Measurements from ENCODE around the gene SMKR1. TPM values are rescaled to one million over a fixed set of nuclear protein-coding genes. Genes with fewer than 3 reads are reported as not detected.

SMKR1 gene
- total RNA-seq, 2 donors from 2014 or later, result 3.4 TPM; not detected in 1

DNA sequence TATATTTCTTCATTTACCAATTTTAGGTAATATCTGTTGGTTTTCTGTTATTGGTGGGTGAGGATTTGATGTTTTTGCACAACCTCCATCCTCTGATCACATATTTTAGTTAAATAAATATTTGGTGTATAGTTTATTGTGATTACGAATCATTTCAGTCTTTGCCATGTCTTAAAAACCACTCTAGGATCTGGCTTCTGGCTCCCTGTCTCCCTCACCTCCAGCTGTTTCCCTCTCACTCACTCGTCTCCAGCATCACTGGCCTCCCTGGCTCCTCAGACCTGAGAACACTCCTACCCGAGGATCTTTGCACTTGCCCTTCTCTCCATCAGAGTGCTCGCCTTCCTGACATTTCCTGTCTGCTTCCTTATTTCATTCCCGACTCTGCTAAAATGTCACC, 58.5 kb downstream of the SMKR1 start:
- Histone ChIP-seq H3K9me3 (no peaks in the 10 kb centered on the region), H3K4me3 (no peak overlapping the region), H3K27ac (no peak overlapping the region), H3K27me3 (no peaks in the 10 kb centered on the region), H3K36me3 (replicated peaks in 1 of 2; ENCODE audit: insufficient read depth in 1 of 2, low read depth in 2 of 2) (no peaks in the 10 kb centered on the region), H3K4me1 (no peaks in the 10 kb centered on the region)
- no peak for TF ChIP-seq POLR2A (IDR thresholded peaks at IDR 0.05)
- TF ChIP-seq, protein P1, sequence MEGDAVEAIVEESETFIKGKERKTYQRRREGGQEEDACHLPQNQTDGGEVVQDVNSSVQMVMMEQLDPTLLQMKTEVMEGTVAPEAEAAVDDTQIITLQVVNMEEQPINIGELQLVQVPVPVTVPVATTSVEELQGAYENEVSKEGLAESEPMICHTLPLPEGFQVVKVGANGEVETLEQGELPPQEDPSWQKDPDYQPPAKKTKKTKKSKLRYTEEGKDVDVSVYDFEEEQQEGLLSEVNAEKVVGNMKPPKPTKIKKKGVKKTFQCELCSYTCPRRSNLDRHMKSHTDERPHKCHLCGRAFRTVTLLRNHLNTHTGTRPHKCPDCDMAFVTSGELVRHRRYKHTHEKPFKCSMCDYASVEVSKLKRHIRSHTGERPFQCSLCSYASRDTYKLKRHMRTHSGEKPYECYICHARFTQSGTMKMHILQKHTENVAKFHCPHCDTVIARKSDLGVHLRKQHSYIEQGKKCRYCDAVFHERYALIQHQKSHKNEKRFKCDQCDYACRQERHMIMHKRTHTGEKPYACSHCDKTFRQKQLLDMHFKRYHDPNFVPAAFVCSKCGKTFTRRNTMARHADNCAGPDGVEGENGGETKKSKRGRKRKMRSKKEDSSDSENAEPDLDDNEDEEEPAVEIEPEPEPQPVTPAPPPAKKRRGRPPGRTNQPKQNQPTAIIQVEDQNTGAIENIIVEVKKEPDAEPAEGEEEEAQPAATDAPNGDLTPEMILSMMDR (IDR thresholded peaks at IDR 0.05), result no peak
- intact Hi-C loops (cut with DNase I), result no loop called here
- DNase-seq (no peak), ATAC-seq (no peak)
- WGBS, 2 donors, result 48 to 54% methylated on average over 5 of the region's 5 CpGs

DNA sequence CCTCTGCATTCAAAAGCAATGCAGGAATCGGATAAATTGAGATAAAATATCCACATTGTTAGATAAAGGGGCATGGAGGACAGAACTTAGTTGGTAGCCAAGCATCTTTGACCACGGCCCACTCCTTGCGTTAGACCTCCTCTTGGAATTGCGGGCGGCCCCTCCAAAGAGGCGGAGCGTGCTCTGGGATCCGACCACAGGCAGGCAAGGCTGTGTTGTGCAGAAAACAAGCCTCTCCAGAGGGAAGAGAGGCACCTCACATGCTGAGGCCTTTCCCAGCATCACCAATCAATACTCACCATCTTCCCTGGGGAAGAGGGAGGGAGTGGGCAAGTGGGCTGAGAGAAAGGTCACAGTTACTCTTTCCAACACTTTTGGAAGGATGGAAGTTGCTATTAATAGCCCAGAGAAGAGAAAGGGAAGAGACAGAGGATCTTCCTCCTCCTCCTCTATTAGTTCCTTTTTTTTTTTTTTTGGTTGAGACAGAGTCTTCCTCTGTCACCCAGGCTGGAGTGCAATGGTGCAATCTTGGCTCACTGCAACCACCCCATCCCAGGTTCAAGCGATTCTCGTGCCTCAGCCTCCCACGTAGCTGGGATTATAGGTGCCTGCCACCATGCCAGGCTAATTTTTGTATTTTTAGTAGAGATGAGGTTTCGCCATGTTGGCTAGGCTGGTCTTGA, 59.5 kb downstream of the SMKR1 start:
- Histone ChIP-seq H3K4me1 (no peaks in the 10 kb centered on the region), H3K4me3 (no peak overlapping the region), H3K27me3 (no peaks in the 10 kb centered on the region), H3K27ac (no peak overlapping the region), H3K9me3 (no peaks in the 10 kb centered on the region), H3K36me3 (replicated peaks in 1 of 2; ENCODE audit: insufficient read depth in 1 of 2, low read depth in 2 of 2) (no peaks in the 10 kb centered on the region)
- 58 to 75% methylated on average over 12 of the region's 12 CpGs for WGBS, 2 donors
- TF ChIP-seq, protein P1 (IDR thresholded peaks at IDR 0.05), result no peak
- TF ChIP-seq POLR2A (IDR thresholded peaks at IDR 0.05), result no peak
- intact Hi-C loops (cut with DNase I), result no loop called here
- no peak for DNase-seq
- no peak for ATAC-seq

Small RNA genes lying within 50 kb of the gene (small RNA-seq; reads per million reads assigned to genes)
- not detected for gene RNU1-72P
- not detected for gene SNRPGP3

Other genes starting within 250 kb of the SMKR1 start
- under 1 TPM in 1 of 2 donors, not detected in 1; 0.26 TPM for gene STRIP2, start 68.1 kb upstream of the SMKR1 start, total RNA-seq
- 10 to 100 TPM; 10.1 to 11.9 TPM for gene NRF1, start 109.2 kb downstream of the SMKR1 start, total RNA-seq

Data from body of pancreas (tissue), 4 donors.